ENCODE results near the gene HDAC7. TPM values are rescaled to one million over a fixed set of nuclear protein-coding genes. Genes with fewer than 3 reads are reported as not detected.

Gene HDAC7
- total RNA-seq, 1 donor from 2014 or later: 76.0 TPM

DNA sequence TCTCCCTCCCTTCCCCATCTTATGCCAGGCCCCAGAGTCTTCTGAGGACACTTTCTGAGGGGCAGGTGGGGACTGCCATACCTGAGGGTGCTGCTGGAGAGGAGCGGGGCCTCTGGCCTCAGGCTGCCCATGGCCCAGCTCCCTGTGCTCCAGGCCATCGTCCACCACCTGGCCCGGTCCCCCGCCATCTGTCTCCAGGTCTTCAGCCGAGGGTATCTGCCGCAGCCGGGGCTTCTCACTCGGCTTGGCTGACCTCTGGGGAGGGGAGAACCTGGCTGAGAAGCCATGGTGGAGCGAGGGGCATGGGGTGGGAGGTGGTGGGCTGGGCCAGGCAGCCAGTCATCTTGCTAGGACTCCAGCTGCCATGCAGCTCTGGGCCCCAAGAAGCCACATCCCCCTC lies 25.0 kb downstream of the HDAC7 start:
- H3K9me3 Mint-ChIP-seq: no peaks in the 10 kb centered on the region
- peaks cover 8% of the 10 kb centered on the region for H3K4me1 Mint-ChIP-seq
- TF ChIP-seq, protein P1, sequence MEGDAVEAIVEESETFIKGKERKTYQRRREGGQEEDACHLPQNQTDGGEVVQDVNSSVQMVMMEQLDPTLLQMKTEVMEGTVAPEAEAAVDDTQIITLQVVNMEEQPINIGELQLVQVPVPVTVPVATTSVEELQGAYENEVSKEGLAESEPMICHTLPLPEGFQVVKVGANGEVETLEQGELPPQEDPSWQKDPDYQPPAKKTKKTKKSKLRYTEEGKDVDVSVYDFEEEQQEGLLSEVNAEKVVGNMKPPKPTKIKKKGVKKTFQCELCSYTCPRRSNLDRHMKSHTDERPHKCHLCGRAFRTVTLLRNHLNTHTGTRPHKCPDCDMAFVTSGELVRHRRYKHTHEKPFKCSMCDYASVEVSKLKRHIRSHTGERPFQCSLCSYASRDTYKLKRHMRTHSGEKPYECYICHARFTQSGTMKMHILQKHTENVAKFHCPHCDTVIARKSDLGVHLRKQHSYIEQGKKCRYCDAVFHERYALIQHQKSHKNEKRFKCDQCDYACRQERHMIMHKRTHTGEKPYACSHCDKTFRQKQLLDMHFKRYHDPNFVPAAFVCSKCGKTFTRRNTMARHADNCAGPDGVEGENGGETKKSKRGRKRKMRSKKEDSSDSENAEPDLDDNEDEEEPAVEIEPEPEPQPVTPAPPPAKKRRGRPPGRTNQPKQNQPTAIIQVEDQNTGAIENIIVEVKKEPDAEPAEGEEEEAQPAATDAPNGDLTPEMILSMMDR (conservative IDR thresholded peaks at IDR 0.05): no peak
- no peak overlapping the region for H3K27ac Mint-ChIP-seq (ENCODE audit: unreplicated experiment)
- no peak overlapping the region for H3K4me3 Mint-ChIP-seq
- DNase-seq (ENCODE audit: low read depth, low spot score): no peak
- H3K36me3 Mint-ChIP-seq (ENCODE audit: low read depth): no peaks in the 10 kb centered on the region
- H3K27me3 Mint-ChIP-seq (ENCODE audit: low read depth): no peaks in the 10 kb centered on the region

- no peaks in the 10 kb centered on the region for H3K9me3 Mint-ChIP-seq
- TF ChIP-seq, protein P1 (conservative IDR thresholded peaks at IDR 0.05): no peak
- H3K4me1 Mint-ChIP-seq: no peaks in the 10 kb centered on the region
- H3K36me3 Mint-ChIP-seq (ENCODE audit: low read depth): peaks cover 5% of the 10 kb centered on the region
- H3K27ac Mint-ChIP-seq (ENCODE audit: unreplicated experiment): no peak overlapping the region
- DNase-seq (ENCODE audit: low read depth, low spot score): no peak
- H3K4me3 Mint-ChIP-seq: no peak overlapping the region
- no peaks in the 10 kb centered on the region for H3K27me3 Mint-ChIP-seq (ENCODE audit: low read depth)
These were observed 26.6 kb downstream of the HDAC7 start for GRCh38 chr12:47793015-47793681.

DNA sequence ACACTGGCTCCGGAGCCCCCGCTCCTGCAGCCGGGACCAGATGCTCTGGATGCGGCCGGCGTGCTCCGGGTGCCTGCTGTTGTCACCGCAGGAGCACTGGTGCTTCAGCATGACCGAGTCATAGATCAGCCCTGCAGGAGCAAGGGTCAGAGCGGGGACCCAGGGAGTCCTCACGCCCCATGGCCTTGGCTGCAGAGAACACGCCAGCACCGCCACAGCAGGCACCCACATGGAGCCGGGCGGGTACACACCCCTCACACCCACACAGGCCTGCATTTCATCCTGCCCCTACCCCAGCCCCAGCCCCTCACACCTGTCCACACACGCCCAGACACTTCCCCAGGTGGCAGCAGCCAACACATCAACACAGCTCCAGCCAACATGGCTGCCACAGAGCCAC lies 27.8 kb downstream of the HDAC7 start:
- Mint-ChIP-seq H3K9me3 (no peaks in the 10 kb centered on the region), H3K4me3 (no peak overlapping the region), H3K27ac (ENCODE audit: unreplicated experiment) (no peak overlapping the region), H3K4me1 (no peaks in the 10 kb centered on the region), H3K27me3 (ENCODE audit: low read depth) (no peaks in the 10 kb centered on the region), H3K36me3 (ENCODE audit: low read depth) (peaks cover 9% of the 10 kb centered on the region)
- no peak for DNase-seq (ENCODE audit: low read depth, low spot score)
- TF ChIP-seq, protein P1 (conservative IDR thresholded peaks at IDR 0.05): no peak

DNA sequence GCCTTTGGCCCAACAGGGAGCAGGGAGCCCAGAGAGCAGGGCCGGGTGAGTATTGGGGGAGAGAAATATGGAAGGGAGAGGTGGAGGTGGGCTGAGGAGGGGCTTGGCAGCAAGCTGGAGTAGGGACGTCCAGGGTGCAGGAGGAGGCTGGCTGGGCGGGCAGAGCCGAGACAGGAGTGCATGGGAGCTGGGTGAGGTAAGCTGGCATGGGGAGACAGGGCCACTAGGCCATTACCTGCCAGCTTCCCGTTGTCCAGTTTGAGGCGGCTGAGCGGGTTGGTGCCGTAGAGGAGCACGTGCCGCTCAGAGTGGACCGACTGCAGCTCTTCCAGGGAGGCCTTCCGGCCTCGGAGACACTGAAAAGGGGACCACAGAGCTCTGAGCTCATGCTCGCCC lies 28.4 kb downstream of the HDAC7 start:
- Mint-ChIP-seq H3K9me3 (no peaks in the 10 kb centered on the region), H3K4me1 (no peaks in the 10 kb centered on the region), H3K27ac (ENCODE audit: unreplicated experiment) (no peak overlapping the region), H3K4me3 (no peak overlapping the region), H3K36me3 (ENCODE audit: low read depth) (peaks cover 9% of the 10 kb centered on the region), H3K27me3 (ENCODE audit: low read depth) (no peaks in the 10 kb centered on the region)
- DNase-seq (ENCODE audit: low read depth, low spot score): no peak
- TF ChIP-seq, protein P1 (conservative IDR thresholded peaks at IDR 0.05): no peak

- Mint-ChIP-seq H3K27ac (ENCODE audit: unreplicated experiment) (no peak overlapping the region), H3K9me3 (no peaks in the 10 kb centered on the region), H3K4me1 (no peaks in the 10 kb centered on the region), H3K4me3 (no peak overlapping the region), H3K36me3 (ENCODE audit: low read depth) (peaks cover 9% of the 10 kb centered on the region), H3K27me3 (ENCODE audit: low read depth) (no peaks in the 10 kb centered on the region)
- DNase-seq (ENCODE audit: low read depth, low spot score): no peak
- TF ChIP-seq, protein P1 (conservative IDR thresholded peaks at IDR 0.05): no peak
These were observed 28.9 kb downstream of the HDAC7 start for GRCh38 chr12:47790676-47791350.
